NT2/D1 (cell line): ENCODE data around the gene DNAAF1.

Experiments used
- SUZ12 ChIP-seq: IDR thresholded peaks from 2 replicates; pipeline ENCODE4 v1.6.1; 2011; ENCODE audit not compliant: insufficient read length, insufficient read depth; ENCODE audit errors: extremely low read depth
- YY1 ChIP-seq: IDR thresholded peaks from 2 replicates; pipeline ENCODE4 v1.6.1; 2011; ENCODE audit not compliant: insufficient read length, insufficient read depth
- ZNF274 ChIP-seq: IDR thresholded peaks from 2 replicates; pipeline ENCODE4 v1.6.1; 2011; ENCODE audit warnings: mild to moderate bottlenecking, low read depth, low read length

DNA sequence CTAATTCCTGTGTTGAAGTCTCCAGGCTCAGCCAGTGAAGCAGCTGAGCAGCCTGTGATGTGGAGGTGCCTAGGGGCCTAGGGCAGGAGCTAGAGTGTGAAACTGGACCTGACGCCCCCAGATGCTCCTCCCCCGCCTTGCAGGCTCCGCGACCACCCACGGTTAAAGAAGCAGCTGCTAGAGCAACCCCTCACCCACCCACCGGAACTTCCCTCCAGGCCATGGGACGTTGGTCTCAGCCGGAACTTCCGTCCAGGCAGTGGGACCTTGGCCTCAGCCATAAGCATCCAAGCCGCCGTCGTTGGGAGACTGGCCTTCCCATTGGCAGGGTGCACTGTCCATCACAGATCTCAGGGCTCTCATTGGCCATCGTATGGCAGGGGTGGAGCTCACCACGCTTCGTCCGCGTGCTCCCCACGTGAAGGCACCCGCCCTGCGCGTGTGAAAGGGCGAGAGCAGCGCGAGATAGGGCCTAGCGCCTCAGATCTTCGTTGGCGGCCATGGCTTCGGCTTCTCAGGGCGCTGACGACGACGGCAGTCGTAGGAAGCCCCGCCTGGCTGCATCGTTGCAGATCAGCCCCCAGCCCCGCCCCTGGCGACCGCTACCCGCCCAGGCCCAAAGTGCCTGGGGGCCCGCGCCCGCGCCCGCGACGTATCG is 45.8 kb downstream of the DNAAF1 start, which contains the start of gene ADAD2:
- TF ChIP-seq ZNF274 (no peak), YY1 (no peak), SUZ12 (no peak)
